OCI-M2 (cell line): ENCODE results near the gene CDNF.
"Not testable (repeated sequence)": the region's sequence is repeated elsewhere in the genome, so short reads cannot be mapped to it uniquely, and the experiment has no call there.

Source experiments
- DNase-seq: peaks from one replicate; lab custom pipeline; 2025; ENCODE audit not compliant: unreplicated experiment; lab: John Stamatoyannopoulos, UW

CDNF gene

DNA sequence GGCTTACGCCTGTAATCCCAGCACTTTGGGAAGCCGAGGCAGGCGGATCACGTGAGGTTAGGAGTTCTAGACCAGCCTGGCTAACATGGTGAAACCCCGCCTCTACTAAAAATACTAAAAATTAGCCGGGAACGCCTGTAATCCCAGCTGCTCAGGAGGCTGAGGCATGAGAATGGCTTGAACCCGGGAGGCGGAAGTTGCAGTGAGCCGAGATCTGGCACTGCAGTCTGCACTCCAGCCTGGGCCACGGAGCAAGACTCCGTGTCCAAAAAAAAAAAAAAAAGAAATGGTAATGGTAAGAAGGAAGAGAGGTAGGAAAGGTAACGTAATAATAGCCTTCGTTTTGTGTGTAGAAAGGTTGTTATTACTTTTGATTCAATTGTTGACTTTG, 1.5 kb upstream of the CDNF start:
- DNase-seq: no peak

GRCh38 chr10:14838582-14839304, 906 bp upstream of the CDNF start:
- no peak for DNase-seq

GRCh38 chr10:14837003-14837756, 657 bp downstream of the CDNF start:
- DNase-seq: no peak

DNA sequence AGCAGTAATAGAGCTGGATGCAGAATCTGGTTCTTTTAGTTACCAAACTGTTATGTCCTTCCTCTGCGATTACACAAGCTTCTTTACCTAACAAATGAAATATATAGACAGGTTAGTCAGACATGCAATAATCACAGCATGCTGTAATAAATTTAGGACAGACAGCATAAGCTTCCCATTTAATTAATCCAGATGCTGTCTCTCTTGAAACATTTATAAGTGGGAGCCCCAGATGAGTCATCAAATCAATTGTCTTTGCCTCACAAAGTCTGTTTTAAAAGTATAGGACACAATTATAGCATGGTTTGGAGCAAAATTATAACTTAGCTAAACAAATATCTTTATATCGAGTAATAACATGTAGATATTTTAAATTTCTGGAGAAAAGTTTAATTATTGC, 1.6 kb downstream of the CDNF start:
- DNase-seq: no peak

DNA sequence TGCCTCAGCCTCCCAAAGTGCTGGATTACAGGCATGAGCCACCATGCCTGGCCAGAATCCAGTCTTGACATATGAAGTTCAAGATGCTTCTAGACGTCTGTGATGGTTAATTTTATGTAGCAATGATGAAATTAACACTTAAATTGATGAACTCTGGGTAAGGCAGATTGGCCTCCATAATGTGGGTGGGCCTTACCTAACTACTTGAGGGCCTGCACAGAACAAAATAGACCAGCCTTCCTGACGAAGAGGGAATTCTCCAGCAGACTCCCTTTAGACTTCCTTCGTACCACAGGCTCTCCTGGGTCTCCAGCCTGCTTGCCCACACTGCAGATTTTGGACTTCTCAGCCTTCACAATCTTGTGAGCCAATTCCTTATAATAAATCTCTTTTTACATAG, 4.7 kb downstream of the CDNF start:
- DNase-seq: no peak

DNA sequence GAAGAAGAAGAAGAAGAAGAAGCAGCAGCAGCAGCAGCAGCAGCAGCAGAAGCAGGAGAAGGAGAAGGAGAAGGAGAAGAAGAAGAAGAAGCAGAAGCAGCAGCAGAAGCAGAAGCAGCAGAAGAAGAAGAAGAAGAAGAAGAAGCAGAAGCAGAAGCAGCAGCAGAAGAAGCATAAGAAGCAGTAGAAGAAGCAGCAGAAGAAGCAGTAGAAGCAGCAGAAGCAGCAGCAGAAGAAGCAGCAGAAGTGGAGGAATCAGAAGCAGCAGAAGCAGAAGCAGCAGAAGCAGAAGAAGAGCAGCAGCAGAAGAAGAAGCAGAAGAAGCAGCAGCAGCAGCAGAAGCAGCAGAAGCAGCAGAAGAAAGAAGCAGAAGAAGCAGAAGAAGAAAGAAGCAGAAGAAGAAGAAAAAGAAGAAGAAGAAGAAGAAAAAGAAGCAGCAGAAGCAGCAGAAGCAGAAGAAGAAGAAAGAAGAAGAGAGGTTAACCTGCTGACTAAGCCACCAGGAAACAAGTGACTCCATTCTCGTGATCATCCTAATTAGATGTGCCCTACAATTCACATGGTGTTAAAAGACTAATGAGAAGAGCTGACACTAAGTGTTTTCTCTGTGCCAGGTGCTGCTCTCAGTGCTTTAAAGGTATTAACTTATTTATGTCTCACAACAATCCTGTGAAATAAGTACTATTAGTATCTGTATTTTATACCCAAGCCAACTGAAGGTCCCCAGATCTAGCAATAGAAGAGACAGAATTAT, 11.6 kb downstream of the CDNF start:
- DNase-seq: no peak

DNA sequence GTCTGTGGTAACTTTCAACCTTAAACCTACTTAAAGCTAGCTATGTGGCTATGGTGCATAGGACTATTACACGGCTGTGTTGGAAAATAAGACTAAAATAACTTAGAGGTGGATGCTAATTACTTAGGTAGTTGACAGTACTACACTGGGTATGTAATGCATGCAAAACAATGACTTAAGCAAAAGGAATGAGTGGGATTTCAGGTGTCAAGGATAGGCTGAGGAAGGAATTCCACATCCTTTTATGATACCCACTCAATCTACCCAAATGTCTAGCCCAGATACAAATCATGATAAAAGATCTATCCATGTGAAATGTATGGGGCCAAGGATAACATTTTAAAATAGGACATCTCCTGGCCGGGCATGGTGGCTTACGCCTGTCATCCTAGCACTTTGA, 13.9 kb downstream of the CDNF start:
- DNase-seq: no peak

GRCh38 chr10:14822879-14823755, 14.7 kb downstream of the CDNF start:
- DNase-seq: no peak

- no peak for DNase-seq
These were observed 16.0 kb downstream of the CDNF start for GRCh38 chr10:14821635-14822375.

GRCh38 chr10:14820775-14821154, 17.1 kb downstream of the CDNF start:
- DNase-seq: no peak

DNA sequence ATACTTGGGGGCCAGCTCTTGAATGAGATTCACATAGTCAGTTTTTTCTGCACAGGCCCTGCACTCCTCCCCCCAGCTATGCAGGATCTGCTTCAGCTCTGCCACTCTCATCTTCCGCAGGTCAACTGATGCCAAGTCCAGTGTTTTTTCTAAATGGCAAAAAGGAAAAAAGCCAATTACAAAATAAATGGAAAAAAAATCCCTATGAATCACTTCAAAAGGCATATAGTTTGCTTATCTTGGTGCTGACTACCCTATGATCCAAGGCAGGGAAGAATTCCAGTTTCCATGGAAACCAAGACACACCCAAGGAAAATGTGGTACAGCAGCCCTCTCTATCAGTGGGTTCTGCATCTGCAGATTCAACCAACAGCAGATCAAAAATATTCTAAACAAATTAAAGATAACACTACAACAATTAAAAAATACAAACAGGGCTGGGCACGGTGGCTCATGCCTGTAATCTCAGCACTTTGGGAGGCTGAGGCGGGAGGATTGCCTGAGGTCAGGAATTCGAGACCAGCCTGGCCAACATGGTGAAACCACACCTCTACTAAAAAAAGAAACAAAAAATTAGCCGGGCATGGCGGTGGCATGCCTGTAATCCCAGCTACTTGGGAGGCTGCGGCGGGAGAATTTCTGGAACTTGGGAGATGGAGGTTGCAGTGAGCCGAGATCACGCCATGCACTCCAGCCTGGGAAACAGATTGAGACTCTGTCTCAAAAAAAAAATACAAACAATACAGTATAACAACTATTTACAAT, 17.6 kb downstream of the CDNF start:
- DNase-seq: no peak

- not testable (repeated sequence) for DNase-seq
These were observed 21.1 kb downstream of the CDNF start for GRCh38 chr10:14816717-14817116.

DNA sequence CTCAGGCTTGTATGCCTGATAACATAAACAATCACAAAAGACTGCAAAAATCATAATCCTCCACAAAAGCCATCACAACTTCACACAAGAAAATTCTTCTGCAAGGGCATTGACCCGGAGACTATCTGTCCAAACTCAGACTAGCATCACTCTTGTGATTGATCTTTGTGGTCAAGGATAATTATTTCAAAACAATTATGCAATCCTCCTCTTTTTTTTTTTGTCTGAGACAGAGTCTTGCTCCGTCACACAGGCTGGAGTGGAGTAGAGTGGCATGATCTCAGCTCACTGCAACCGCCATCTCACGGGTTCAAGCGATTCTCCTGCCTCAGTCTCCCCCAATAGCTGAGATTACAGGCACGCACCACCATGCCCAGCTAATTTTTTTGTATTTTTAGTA, 22.2 kb downstream of the CDNF start:
- DNase-seq: no peak

DNA sequence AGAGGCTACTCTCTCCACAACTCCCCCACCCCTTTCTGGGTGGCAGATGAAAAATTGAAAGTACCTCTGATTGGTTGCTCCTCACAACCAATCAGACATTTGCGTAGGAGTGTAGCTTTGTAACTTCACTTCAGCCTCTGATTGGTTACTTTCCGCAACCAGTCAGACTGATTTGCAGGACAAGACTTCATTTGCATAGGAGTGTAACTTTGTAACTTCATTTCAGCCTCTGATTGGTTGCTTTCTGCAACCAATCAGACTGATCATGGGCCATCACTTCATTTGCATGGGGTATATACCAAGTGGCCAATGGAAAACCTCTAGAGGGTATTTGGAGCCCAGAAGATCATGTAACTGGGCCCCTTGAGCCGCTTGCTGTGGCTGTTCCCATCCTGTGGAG, 25.6 kb downstream of the CDNF start:
- DNase-seq: no peak

DNA sequence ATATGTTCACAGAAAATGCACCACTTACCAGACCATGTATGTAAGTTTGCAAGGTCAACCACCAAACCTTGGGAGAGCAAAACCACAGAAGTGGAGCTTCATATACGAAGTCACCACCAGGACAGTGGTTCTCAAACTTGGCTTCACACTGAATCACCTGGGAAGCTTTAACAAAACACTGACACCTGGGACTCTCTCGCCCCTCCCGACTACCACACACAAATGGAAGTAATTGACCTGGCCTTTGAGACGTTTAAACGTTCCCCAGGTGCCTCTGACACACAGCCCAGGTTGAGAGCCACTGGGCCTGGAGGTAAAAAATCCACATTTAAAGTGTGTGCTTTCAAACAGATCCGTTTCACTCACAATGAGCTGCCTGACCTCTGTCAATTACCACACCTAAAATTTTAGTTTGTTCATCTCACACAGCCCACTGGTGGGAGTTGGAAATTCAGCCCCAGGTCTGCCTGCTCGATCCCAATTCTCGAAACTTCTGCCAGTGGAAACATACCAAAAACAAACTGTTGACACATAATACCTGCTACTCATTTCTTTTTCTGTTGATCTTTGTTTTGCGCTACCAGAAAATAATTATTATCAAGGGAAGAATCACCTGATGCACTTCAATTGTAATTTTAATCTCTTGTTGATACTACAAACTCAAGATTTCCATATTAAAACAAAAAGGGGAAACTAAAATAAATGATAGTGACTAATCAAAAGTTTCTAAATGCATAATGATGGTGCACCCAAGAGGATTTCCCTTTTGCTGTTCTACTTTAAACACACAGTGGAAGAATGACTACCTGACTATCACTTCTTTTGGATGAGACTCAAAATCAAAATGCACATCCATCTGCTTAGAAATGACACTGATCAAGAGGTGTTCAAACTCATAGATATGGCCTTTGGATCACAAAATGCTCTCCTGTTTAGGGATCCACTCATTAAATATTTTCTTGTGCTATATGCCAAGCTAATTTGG, 26.6 kb downstream of the CDNF start:
- DNase-seq: no peak

- no peak for DNase-seq
These were observed 31.5 kb downstream of the CDNF start for GRCh38 chr10:14806318-14806717.

DNA sequence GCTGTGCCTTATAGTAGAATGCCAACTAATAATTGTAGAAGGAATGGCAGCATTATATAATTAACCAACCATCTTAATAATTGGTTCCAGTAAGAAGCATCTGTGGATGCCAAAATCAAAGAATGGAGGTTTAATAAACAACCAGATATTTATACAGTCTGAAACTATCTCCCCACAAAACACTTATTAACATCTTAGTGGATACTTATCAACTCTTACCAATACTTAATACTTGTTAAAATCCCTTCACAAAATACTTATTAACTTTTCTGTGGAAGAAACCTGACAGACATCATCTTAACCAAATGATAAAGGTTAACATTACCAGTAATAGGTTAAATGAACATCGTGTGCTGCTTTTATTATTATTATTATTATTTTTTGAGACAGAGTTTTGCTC, 34.0 kb downstream of the CDNF start:
- no peak for DNase-seq

GRCh38 chr10:14801723-14802122, 36.1 kb downstream of the CDNF start:
- DNase-seq: no peak
